Cardiac fibroblast (primary cell): ENCODE measurements around the gene MEX3D.

Experiments used
- DNase-seq, 2 donors: peaks; one replicate each; pipeline versions ENCODE4 v3.0.0 to v3.0.0-alpha.2; 2010; ENCODE audit warnings: low read depth in 2 of 2
- H3K4me3 ChIP-seq, 2 donors: replicated peaks in 1 of 2; 1 replicate in 1 of 2; 2 replicates in 1 of 2; pipeline ENCODE4 v1.5.1; 2011; ENCODE audit warnings: low read depth in 2 of 2, low read length in 2 of 2, mild to moderate bottlenecking in 2 of 2, moderate library complexity in 1 of 2
- TF ChIP-seq, protein P1 (sequence below): IDR thresholded peaks from one replicate; pipeline ENCODE4 v1.5.1; 2011; ENCODE audit warnings: low read depth, mild to moderate bottlenecking, low read length, inconsistent platforms

The MEX3D gene

DNA sequence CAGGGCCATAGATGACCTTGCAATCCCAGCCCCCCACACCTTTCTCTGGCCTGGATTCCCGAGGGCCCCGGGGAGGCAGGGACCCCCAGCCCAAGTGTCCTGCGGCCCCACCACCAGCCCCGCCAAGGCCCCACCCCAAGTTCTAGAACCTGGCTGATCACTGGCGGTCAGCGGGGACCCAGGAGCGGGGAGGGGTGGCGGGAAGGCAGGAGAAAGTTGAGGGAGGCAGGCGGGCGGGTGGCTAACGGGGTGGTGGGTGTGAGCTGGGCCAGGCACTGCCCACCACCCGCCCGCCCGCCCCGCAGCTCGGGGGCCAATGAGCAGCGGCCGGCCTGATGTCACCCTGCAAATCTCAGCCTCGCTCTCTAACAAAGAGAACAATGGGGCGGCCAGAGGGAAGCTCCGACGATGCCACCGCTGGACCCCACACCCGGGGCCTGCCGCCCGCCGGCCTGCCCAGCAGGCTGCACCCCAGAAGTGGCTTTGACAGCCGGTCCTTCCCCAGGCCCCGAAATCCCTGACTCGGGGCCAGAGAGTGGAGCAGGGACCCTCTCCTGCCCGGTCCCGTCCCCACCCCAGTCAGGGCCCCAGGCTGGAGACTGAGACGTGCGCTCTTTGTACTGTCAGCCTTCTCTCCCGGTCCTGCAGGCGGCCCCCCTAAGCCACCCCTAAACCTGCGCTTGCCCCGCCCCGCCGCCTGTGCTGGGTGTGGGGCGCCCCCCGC is 1.6 kb downstream of the MEX3D start:
- peak; percentile 84 to 86 for DNase-seq
- H3K4me3 ChIP-seq = peak overlapping the region; percentile 63 to 78
- TF ChIP-seq, protein P1, sequence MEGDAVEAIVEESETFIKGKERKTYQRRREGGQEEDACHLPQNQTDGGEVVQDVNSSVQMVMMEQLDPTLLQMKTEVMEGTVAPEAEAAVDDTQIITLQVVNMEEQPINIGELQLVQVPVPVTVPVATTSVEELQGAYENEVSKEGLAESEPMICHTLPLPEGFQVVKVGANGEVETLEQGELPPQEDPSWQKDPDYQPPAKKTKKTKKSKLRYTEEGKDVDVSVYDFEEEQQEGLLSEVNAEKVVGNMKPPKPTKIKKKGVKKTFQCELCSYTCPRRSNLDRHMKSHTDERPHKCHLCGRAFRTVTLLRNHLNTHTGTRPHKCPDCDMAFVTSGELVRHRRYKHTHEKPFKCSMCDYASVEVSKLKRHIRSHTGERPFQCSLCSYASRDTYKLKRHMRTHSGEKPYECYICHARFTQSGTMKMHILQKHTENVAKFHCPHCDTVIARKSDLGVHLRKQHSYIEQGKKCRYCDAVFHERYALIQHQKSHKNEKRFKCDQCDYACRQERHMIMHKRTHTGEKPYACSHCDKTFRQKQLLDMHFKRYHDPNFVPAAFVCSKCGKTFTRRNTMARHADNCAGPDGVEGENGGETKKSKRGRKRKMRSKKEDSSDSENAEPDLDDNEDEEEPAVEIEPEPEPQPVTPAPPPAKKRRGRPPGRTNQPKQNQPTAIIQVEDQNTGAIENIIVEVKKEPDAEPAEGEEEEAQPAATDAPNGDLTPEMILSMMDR = no peak

DNA sequence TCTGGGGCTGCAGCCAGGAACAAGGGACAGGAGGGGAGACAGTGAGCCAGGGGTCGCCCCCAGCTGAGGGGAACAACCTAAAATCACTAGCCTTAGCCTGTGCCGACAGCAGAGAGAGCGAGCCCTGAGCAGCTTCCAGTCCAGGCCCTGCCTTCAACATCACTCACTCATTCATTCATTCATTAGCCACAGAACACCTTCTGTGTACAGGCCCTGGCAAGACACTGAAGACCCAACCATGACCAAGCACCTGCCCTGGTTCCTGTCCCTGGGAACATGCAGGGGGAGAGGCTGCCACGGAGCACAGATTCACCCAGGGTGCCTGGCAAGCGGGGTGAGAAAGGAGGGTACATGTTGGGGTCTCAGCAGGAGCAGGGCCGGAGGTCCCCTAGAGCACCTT is 4.9 kb downstream of the MEX3D start:
- TF ChIP-seq, protein P1 = no peak

DNA sequence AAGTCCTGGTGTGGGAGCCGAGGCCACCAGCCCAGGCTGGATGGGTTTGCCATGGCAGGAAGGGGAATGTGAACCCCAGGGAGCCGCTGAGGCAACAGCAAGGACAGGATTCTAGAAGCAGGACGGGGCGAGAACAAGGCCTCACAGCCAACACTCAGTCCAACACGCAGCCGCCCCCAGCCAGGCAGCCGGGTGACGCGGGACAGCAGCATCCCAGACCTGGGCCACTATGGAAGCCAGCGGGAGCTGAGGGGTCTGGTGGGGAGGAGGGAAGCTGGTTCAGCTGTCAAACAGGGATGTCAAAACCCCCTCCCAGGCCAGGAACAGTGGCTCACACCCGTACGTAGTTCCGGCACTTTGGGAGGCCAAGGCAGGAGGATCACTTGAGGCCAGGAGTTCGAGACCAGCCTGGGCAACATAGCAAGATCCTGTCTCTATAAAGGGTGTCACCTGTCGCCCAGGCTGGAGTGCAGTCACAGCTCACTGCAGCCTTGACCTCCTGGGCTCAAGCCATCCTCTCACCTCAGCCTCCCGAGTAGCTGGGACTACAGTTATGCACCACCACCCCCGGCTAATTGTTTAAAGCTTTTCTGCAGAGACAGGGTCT is 6.8 kb downstream of the MEX3D start:
- TF ChIP-seq, protein P1 = no peak
- DNase-seq = no peak
- no peak overlapping the region for H3K4me3 ChIP-seq

More for the DNA sequence above, 4.9 kb downstream of the MEX3D start:
- DNase-seq = no peak
- H3K4me3 ChIP-seq = no peak overlapping the region

DNA sequence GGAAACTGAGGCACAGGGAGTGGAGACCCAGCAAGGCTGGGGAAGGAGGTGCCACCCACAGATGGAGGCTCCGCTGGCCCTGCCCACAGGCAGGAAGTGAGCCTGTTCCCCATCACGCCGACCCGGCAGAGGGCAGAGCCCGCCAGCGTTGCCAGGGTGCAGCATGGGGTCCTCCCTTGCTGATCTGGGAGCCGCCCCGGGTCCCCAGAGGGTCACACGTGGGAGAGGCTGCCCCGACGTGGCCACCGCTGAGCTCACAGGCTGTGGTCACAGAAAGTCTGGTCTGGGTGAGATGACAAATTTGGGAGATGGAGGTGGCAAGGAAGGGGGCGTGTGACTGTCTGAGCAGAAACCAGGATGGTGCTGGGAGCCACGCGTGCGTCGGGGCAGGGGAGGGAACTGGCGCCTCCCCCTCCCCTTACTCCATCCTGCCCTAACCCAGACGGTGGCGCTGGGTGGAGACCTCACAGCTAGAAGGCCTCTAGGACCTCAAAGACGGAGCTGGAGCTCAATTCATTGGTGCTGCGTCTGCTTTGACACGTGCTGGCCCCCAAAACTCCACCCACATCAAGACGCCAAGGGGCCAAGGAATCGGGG is 7.7 kb downstream of the MEX3D start:
- no peak overlapping the region for H3K4me3 ChIP-seq
- TF ChIP-seq, protein P1 = no peak
- no peak for DNase-seq

DNA sequence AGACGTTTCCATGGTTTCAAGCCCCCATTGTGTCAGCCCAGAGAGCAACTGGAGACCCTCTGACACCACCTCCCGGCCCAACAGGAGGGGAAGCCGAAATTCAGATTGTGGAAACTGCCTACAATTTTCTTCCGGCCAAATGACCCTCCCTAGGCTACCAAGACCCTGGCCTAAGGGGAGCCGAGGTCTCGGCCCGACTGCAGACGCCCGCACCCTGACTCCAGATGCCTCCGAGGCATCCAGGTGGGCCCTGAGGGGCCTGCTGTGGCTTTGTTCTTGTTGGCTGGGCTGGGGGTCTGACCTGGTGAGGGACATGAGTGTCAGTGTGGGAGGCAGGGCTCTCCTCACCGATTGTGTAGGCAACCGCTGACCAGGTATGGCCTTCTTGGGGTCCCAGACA is 9.6 kb downstream of the MEX3D start:
- no peak overlapping the region for H3K4me3 ChIP-seq
- TF ChIP-seq, protein P1 = no peak
- DNase-seq = no peak

DNA sequence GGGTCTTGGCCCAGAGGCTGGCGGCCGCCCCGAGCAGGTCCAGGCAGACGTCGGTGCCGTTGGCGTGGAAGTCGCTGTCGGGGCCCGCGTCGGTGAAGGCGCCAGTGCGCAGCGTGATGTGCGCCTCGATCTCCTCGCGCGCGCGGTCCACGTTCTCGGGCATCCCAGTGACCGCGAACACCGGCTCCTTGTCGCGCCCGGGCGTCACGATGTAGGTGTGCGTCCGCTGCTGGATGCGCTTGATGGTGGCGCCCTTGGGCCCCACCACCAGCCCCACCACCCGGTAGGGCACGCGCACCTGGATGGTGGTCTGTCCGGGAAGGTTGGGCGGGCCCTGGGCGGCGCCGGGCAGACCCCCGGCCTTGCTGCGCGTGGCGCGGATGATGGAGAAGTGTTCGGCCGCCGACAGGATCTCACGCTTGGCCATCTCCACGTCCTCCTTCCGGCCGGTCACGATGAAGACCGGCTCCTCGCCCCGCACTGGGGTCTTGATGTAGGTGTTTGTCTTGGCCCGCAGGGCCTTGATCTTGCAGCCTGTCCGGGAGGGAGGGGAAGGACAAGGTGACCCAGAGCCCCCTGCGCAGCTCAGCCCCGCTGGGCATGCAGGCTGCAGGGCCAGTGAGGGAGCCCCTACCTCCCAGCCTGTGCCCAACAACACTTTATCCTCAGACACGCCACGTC is 11.6 kb downstream of the MEX3D start:
- TF ChIP-seq, protein P1 = no peak
- no peak overlapping the region for H3K4me3 ChIP-seq
- no peak for DNase-seq
